ENCODE results near the gene AGTRAP. TPM values are rescaled to one million over a fixed set of nuclear protein-coding genes. Genes with fewer than 3 reads are reported as not detected.
A peak's percentile ranks its signal among the peaks of the same experiment; 100 is the strongest.

The AGTRAP gene
- total and polyA plus RNA-seq, 2 of the 8 experiments (the other 6 are each of a cell fraction or from before 2014, with no cell fraction given) = 69.7 to 192 TPM

DNA sequence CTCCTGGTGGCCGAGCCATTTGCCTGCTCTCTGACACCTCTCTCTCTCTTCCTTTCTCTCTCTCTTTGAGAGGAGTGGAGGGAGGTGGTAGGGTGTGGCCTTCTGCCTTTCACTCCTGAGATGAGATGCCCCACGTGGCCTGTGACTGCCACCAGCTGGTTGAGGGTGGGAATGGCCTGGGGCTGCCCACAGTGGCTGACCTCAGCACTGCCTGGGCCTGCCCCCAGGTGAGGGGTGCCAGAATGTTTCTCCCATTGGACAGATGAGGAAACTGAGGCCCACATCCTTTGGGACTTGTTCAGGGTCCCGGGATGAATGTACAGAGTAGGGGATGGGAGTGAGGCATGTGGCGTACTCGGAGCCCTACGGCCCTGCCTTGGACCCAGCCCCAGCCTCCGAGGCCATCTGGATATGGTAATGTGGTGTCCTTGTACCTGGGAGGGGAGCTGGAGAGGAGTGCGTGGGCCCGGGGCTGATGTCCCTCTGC lies 13.3 kb downstream of the AGTRAP start (continued):
- TF ChIP-seq, protein P1, sequence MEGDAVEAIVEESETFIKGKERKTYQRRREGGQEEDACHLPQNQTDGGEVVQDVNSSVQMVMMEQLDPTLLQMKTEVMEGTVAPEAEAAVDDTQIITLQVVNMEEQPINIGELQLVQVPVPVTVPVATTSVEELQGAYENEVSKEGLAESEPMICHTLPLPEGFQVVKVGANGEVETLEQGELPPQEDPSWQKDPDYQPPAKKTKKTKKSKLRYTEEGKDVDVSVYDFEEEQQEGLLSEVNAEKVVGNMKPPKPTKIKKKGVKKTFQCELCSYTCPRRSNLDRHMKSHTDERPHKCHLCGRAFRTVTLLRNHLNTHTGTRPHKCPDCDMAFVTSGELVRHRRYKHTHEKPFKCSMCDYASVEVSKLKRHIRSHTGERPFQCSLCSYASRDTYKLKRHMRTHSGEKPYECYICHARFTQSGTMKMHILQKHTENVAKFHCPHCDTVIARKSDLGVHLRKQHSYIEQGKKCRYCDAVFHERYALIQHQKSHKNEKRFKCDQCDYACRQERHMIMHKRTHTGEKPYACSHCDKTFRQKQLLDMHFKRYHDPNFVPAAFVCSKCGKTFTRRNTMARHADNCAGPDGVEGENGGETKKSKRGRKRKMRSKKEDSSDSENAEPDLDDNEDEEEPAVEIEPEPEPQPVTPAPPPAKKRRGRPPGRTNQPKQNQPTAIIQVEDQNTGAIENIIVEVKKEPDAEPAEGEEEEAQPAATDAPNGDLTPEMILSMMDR (IDR thresholded peaks at IDR 0.05; ENCODE audit: control extremely low read depth in 1 of 3, insufficient read depth in 1 of 3, low read depth in 1 of 3, low read length in 3 of 3) = peak; percentile 68 to 89 (median 77)
- TF ChIP-seq CTBP2 (IDR thresholded peaks at IDR 0.05; ENCODE audit: borderline replicate concordance, insufficient read depth, insufficient read length, low read length) (no peak), HDAC2 (IDR thresholded peaks at IDR 0.05; ENCODE audit: borderline replicate concordance in 1 of 2, low read depth in 2 of 2, low read length in 2 of 2) (0 out of 4 replicates have a peak, but pooled peaks of 1 of the 2 experiments have one; percentile 30), FOSL1 (IDR thresholded peaks at IDR 0.05; ENCODE audit: insufficient read depth, low read depth, low read length) (no peak), RNF2 (IDR thresholded peaks at IDR 0.05; ENCODE audit: borderline replicate concordance, low read depth, low read length, missing control alignments, poor library complexity, severe bottlenecking) (no peak), SIN3A (conservative IDR thresholded peaks at IDR 0.05 in 1 of 2, IDR thresholded peaks at IDR 0.05 in 1 of 2; ENCODE audit: low read depth in 1 of 2, low read length in 2 of 2) (peak in 1 of 2 experiments; percentile 68; a peak in 1 of 4 replicates), CBX5 (IDR thresholded peaks at IDR 0.05; ENCODE audit: low read depth, low read length) (no peak), CBX8 (IDR thresholded peaks at IDR 0.05; ENCODE audit: borderline replicate concordance, low read depth, low read length) (no peak), RFX5 (IDR thresholded peaks at IDR 0.05; ENCODE audit: borderline replicate concordance, low read depth, low read length) (no peak), GTF2F1 (IDR thresholded peaks at IDR 0.05; ENCODE audit: borderline replicate concordance, low read depth, low read length) (no peak), JUND (IDR thresholded peaks at IDR 0.05; ENCODE audit: low read length) (peak; percentile 45; the same call in 1 of the 2 replicates)
- TF ChIP-seq, protein P2, sequence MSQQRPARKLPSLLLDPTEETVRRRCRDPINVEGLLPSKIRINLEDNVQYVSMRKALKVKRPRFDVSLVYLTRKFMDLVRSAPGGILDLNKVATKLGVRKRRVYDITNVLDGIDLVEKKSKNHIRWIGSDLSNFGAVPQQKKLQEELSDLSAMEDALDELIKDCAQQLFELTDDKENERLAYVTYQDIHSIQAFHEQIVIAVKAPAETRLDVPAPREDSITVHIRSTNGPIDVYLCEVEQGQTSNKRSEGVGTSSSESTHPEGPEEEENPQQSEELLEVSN (IDR thresholded peaks at IDR 0.05) = no peak
- TF ChIP-seq, protein P3, sequence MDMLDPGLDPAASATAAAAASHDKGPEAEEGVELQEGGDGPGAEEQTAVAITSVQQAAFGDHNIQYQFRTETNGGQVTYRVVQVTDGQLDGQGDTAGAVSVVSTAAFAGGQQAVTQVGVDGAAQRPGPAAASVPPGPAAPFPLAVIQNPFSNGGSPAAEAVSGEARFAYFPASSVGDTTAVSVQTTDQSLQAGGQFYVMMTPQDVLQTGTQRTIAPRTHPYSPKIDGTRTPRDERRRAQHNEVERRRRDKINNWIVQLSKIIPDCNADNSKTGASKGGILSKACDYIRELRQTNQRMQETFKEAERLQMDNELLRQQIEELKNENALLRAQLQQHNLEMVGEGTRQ (IDR thresholded peaks at IDR 0.05; ENCODE audit: low read length) = peak; percentile 32; the same call in 1 of the 2 replicates

Measured in H1 (cell line).